Measurements from ENCODE around the gene CEP57L1.

DNA sequence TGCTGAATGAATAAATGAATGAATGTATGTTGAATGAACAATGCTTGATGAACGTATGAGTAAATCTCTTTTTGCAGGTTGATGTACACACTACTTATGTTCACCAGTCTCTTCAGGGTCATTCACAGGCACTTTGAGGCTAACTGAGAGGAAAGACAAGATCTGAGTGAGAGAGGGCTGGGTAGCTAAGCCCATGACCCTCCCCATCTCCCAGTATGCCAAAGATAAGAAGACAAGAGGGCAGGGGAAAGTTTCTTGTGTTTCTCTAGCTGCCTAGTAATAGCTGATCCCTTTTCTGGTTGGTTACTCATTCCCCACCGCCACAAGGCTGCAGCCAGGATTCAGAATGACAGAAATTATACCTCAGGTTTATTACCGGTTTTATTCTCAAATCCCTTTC lies 90.7 kb downstream of the CEP57L1 start:
- TF ChIP-seq POLR2A (IDR thresholded peaks at IDR 0.05): no peak
- TF ChIP-seq POLR2AphosphoS5 (IDR thresholded peaks at IDR 0.05): no peak
- TF ChIP-seq, protein P1, sequence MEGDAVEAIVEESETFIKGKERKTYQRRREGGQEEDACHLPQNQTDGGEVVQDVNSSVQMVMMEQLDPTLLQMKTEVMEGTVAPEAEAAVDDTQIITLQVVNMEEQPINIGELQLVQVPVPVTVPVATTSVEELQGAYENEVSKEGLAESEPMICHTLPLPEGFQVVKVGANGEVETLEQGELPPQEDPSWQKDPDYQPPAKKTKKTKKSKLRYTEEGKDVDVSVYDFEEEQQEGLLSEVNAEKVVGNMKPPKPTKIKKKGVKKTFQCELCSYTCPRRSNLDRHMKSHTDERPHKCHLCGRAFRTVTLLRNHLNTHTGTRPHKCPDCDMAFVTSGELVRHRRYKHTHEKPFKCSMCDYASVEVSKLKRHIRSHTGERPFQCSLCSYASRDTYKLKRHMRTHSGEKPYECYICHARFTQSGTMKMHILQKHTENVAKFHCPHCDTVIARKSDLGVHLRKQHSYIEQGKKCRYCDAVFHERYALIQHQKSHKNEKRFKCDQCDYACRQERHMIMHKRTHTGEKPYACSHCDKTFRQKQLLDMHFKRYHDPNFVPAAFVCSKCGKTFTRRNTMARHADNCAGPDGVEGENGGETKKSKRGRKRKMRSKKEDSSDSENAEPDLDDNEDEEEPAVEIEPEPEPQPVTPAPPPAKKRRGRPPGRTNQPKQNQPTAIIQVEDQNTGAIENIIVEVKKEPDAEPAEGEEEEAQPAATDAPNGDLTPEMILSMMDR (IDR thresholded peaks at IDR 0.05): no peak
- TF ChIP-seq EP300 (IDR thresholded peaks at IDR 0.05): no peak
